KOPT-K1 (cell line): ENCODE data around the gene MOB2.

Experiments used
- H3K27ac ChIP-seq: fragments of 200-600 bp; sonication (generic); 2 replicates; pipeline ENCODE4 v1.5.1; 2016; ENCODE audit warnings: antibody characterized with exemption, mild to moderate bottlenecking, low read depth, low read length; ENCODE audit not compliant: poor library complexity, severe bottlenecking
- H3K36me3 ChIP-seq: fragments of 200-600 bp; sonication (generic); 2 replicates; pipeline ENCODE4 v1.5.1; 2017; ENCODE audit warnings: antibody characterized with exemption, mild to moderate bottlenecking, low read length, moderate library complexity; ENCODE audit not compliant: insufficient read depth
- H3K9me3 ChIP-seq: fragments of 200-600 bp; sonication (generic); 2 replicates; pipeline ENCODE4 v1.5.1; 2017; ENCODE audit warnings: antibody characterized with exemption, low read length, mild to moderate bottlenecking; ENCODE audit not compliant: insufficient read depth, poor library complexity, severe bottlenecking

The MOB2 gene

GRCh38 chr11:1456596-1457325, 29.8 kb downstream of the MOB2 start:
- Histone ChIP-seq H3K36me3 (no peaks in the 10 kb centered on the region), H3K27ac (no peak overlapping the region), H3K9me3 (no peaks in the 10 kb centered on the region)

GRCh38 chr11:1456176-1456575, 30.4 kb downstream of the MOB2 start:
- no peaks in the 10 kb centered on the region for H3K36me3 ChIP-seq
- H3K27ac ChIP-seq: no peak overlapping the region
- H3K9me3 ChIP-seq: no peaks in the 10 kb centered on the region

DNA sequence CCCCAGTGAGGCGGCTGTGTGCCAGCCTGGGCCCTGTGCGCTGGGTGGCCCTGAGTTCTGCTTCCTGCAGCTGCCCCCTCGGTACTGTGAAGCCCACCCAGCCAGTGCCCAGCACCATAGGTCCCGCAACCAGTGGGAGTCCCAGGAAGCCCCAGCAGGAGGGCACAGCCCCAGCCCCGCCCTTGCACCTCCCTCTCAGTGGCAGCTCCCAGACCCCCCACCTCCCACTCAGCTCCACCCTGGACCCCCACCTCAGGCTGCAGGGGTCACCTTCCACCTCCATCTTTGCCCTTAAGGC, 30.9 kb downstream of the MOB2 start:
- Histone ChIP-seq H3K36me3 (no peaks in the 10 kb centered on the region), H3K27ac (no peak overlapping the region), H3K9me3 (no peaks in the 10 kb centered on the region)

DNA sequence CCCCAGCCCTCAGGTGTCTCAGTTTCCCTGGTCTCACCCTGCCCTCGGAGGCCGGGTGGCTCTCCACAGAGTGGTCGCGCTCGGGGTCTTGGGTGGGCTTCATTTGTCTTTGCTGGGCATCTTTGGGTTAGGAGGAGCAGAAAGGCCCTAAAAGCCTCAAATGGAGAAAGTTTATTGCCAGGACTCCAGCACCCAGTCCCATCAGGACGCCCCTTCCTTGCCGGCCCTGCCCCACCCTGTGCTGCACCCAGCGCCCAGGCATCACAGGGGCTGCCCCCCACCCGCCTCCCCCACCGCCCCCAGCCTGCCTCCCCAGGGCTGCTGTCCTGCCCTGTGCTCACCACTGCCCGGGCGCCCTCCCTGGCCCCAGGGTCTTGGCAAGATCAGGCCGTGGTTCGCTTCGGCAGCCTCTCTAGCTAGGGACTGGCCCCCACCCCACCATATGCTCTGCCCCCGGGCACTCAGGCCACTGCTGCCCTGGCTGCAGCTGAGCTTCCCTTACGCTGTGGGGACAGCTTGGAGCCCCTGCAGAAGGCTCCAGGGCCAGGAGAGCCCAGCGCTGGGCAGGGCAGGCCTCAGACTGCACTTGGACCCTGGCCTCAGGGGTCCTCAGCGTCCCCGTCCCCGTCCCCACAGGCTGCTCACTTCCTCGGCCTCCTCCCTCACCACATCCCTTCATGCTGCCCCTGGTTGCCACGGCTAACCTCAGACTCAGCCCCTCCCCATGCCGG, 31.4 kb downstream of the MOB2 start:
- Histone ChIP-seq H3K9me3 (no peaks in the 10 kb centered on the region), H3K27ac (no peak overlapping the region), H3K36me3 (no peaks in the 10 kb centered on the region)

DNA sequence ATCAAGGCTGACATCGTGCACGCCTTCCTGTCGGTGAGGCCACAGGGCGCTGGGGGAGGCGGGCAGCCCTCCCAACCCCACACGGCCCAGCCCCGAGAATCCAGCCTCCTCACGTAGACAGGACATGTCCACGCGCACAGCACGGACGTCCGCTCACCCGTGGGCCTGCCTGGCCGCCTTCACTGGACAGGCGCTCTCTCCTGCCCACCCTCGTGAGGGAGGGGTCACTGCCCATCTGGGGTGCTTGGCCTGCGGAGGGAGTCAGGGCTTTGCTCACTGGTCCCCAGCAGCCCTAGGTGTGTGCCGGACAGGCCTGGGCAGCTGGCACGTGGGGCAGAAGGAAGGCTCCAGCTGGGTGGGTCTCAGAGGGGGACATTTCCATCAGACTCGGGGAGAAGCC, 32.0 kb downstream of the MOB2 start:
- Histone ChIP-seq H3K36me3 (no peaks in the 10 kb centered on the region), H3K27ac (no peak overlapping the region), H3K9me3 (no peaks in the 10 kb centered on the region)

DNA sequence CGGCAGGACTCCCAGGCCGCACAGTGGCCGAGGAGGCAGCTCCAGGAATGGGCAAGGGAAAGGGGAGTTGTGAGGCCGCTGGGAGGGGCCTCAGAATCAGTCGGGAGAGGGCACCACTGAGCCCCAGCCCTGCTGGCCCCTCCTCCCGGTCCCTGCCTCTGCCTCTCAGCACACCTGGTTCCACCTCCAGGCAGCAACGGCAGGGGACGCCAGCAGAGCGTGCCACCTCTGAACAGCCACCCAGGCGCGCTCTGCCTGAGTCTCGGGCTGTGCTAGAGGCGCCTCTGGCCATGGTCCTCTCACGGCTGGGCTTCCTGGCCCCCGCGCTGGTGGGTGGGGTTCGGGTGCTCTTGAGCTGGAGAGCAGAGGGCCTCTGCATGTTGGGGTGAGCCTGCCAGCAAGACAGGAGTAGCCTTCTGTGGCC, 33.0 kb downstream of the MOB2 start:
- Histone ChIP-seq H3K36me3 (no peaks in the 10 kb centered on the region), H3K9me3 (no peaks in the 10 kb centered on the region), H3K27ac (no peak overlapping the region)

GRCh38 chr11:1452744-1453143, 33.8 kb downstream of the MOB2 start:
- no peak overlapping the region for H3K27ac ChIP-seq
- no peaks in the 10 kb centered on the region for H3K9me3 ChIP-seq
- H3K36me3 ChIP-seq: no peaks in the 10 kb centered on the region

GRCh38 chr11:1451781-1452470, 34.7 kb downstream of the MOB2 start:
- H3K9me3 ChIP-seq: no peaks in the 10 kb centered on the region
- H3K36me3 ChIP-seq: no peaks in the 10 kb centered on the region
- H3K27ac ChIP-seq: no peak overlapping the region

GRCh38 chr11:1450949-1451710, 35.4 kb downstream of the MOB2 start:
- H3K36me3 ChIP-seq: no peaks in the 10 kb centered on the region
- H3K27ac ChIP-seq: no peak overlapping the region
- H3K9me3 ChIP-seq: no peaks in the 10 kb centered on the region

DNA sequence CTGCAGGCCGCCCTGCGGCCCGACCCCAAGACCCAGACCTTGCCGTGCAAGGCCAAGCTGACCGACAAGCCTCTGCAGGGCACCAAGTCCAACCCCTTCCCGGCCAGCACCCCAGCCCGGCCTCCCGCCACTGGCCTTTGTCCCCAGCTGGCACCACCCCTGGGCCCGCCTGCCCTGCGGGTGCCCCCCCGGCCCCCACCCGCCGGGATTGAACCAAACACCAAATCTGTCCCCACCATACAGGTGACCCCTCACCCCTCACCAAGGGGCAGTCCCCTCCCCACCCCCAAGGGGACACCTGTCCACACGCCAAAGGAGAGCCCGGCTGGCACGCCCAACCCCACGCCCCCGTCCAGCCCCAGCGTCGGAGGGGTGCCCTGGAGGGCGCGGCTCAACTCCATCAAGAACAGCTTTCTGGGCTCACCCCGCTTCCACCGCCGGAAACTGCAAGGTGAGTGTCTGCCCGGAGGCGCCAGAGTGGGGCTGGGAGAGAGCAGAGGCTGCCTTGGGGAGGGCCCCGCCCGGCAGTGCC, 36.2 kb downstream of the MOB2 start:
- Histone ChIP-seq H3K36me3 (no peaks in the 10 kb centered on the region), H3K27ac (no peak overlapping the region), H3K9me3 (no peaks in the 10 kb centered on the region)

DNA sequence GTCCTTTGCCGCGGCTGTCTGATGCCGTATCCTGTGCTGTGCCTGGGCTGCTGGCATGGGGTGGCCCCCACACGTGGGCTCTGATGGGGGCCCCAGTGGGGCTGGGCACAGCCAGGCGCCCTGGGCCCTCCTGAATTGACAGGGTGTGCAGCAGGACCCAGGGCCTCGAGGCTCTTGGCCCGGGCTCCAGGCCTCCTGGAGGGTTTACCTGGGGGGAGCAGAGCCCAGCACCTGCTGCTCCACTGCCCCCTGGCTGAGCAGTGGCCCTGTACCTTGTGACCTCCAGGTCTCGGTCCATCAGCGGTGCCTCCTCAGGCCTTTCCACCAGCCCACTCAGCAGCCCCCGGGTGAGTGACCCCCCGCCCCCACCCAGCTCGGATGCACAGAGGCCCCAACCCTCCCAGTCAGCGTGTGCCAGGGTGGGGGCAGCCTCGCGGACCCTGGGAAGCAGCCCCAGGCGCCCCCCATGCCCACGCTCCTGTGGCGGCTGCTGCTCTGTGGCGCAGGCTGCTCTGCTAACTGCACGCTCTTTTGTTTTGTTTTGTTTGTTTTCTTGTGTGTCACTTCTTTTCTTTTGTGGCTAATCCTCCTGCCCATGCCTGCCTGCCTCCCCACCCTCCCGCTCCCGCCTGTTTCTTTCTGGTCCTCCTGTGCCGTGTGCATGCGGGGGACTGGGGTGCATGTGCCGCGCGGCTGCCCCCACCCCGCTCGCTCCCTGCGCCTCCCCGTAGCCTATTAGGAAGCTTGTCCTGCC, 36.9 kb downstream of the MOB2 start:
- Histone ChIP-seq H3K9me3 (no peaks in the 10 kb centered on the region), H3K27ac (no peak overlapping the region), H3K36me3 (no peaks in the 10 kb centered on the region)

GRCh38 chr11:1448882-1449281, 37.7 kb downstream of the MOB2 start:
- H3K36me3 ChIP-seq: no peaks in the 10 kb centered on the region

DNA sequence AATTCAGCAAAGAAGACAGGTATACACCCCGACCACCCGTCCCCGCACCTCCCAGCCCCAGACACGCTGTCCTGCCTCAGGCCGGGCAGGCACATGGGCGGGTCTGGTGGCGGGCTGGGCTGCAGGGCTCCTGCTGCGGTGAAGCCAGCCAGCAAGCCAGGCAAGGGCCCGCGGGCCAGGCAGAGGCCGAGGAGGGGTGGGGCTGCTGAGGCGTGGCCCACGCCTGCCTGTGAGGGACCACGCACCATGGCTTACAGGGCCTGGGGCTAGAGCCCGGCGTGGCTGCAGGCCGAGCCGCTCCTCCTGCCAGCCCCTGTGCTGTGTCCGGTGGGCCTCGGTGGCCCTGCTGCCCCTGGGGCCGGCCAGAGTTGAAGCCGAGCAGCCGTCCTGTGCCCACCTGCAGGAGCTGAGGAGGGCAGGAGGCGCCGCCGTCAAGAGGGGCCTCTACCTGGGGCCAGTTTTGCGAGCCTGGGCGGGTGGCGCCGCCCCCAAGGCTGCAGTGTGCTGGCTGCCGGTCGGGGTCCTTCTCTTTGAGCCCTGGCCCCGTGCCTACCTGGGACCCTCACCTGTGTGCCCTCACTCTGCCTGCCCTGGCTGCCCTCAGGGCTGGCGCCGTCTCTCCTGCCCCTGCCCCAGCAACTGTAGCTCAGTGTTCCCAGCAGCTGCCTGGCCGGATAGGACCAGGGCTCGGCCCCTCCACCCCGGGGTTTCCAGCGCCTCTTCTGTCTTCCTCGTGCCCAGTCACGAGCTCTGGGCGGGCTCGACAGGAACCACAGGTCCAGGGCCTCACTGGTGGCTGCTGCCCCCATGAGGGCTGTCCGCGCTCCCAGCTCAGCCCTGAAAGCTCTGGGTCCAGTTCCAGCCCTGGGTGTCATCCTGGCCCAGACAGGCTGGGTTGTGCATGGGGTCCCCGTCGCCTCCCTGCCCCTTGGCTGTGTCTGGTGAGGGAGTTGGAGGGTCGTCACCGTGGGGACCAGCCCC, 38.4 kb downstream of the MOB2 start:
- no peaks in the 10 kb centered on the region for H3K9me3 ChIP-seq
- no peak overlapping the region for H3K27ac ChIP-seq
- H3K36me3 ChIP-seq: no peaks in the 10 kb centered on the region

More at GRCh38 chr11:1448882-1449281, 37.7 kb downstream of the MOB2 start:
- Histone ChIP-seq H3K9me3 (no peaks in the 10 kb centered on the region), H3K27ac (no peak overlapping the region)
